Measurements from ENCODE around the gene EEFSEC.

The EEFSEC gene

DNA sequence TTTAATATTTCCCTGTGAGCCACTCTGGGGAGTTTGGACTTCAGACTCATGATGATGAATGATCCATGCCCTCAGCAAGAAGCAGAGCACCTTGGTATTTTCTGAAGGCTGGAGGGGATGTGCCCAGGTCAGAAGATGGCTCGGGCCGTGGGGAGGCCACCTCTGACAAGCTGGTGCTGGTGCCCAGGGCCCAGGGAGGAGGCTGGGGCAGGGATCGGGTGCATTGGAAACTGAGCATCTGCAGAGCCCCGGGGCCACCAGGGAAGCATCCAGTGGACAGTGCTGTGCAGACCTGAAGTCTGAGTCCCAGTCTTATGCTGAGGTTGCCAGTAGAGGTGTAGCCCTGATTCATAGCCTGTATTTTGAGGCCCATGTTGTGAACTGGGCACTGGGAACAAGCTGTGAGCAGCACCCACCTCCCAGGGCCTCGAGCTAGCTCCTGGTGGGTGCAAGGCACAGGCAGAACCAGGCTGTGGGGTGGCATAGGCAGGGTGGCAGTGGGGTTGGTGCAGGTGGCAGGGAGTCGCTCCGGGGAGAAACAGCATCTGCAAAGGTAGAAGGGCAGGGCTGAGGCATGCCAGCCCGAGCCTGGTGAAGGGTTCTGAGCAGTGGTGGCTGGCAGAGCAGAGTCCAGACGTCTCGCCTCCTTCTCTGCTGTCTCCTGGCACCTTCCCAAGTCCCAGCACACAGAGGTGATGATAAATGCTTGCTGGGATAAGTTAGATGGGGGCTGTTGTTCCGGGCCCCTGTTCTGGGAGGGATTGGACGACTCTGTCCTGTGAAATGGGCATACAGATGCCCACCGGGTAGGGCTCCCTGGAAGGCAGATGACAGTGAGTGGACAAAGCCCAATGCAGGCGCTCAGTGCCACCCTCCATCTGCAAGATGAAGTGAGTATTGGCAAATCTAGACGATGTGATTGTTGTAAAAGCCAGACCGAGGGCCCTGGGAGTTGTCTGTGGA is 302.8 kb downstream of the EEFSEC start:
- Histone ChIP-seq H3K4me3 (replicated peaks; ENCODE audit: low read depth, low read length) (no peak overlapping the region), H3K27me3 (replicated peaks; ENCODE audit: control insufficient read depth, insufficient read depth, low read length) (peaks cover 1% of the 10 kb centered on the region; the same call in 1 of the 2 replicates), H3K36me3 (ENCODE audit: control insufficient read depth, insufficient read depth, low read length) (no peaks in the 10 kb centered on the region)
- DNase-seq (ENCODE audit: extremely low read depth, insufficient read length) = no peak
- TF ChIP-seq, protein P1, sequence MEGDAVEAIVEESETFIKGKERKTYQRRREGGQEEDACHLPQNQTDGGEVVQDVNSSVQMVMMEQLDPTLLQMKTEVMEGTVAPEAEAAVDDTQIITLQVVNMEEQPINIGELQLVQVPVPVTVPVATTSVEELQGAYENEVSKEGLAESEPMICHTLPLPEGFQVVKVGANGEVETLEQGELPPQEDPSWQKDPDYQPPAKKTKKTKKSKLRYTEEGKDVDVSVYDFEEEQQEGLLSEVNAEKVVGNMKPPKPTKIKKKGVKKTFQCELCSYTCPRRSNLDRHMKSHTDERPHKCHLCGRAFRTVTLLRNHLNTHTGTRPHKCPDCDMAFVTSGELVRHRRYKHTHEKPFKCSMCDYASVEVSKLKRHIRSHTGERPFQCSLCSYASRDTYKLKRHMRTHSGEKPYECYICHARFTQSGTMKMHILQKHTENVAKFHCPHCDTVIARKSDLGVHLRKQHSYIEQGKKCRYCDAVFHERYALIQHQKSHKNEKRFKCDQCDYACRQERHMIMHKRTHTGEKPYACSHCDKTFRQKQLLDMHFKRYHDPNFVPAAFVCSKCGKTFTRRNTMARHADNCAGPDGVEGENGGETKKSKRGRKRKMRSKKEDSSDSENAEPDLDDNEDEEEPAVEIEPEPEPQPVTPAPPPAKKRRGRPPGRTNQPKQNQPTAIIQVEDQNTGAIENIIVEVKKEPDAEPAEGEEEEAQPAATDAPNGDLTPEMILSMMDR (IDR thresholded peaks at IDR 0.05; ENCODE audit: insufficient read depth, low read length, poor library complexity, severe bottlenecking) = no peak

DNA sequence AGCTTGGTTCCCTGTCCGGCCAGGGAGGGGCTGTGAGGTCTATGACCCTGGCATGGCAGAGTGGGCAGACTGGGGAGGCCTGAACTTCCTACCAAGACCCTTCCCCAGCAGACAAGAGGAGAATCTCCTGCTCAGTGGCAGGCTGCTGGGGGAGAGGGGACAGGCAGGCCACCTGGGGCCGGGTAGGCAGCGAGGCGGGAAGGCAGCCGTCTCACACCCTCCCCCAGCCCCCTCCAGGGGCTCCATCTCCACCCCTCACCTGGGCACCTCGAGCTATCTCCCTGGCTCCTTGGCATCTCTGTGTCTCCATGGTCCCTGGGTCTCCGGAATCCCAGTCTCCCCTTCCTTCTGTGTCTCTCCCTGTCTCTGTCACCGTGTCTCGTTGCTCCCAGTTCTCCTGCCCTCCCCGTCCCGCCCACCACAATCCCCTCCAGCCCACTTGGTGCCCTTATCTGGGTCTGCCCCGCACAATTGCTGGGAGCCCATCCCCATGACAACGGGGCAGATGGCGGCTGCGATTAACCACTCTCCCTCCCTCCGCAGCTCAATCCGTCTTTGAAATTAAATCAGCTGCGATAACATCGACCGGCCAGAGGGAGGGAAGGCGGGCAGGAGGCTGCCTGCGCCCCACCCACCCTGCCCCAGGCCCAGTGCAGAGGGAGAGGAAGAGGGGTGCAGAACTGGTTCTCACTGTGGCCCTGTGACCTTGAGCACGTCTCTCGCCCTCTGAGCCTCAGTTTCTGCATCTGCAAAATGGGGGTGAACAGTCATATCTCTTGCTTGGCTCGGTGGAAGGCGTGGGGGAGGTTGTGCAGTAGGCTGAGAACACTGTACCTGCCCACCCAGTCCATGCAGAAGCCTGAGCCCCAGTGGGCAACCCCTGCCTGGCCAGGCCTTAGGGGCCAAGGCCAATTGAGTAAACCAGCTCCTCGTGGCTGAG is 303.8 kb downstream of the EEFSEC start:
- TF ChIP-seq, protein P1 (IDR thresholded peaks at IDR 0.05; ENCODE audit: insufficient read depth, low read length, poor library complexity, severe bottlenecking) = no peak
- Histone ChIP-seq H3K27me3 (replicated peaks; ENCODE audit: control insufficient read depth, insufficient read depth, low read length) (peaks cover 1% of the 10 kb centered on the region; the same call in 1 of the 2 replicates), H3K36me3 (ENCODE audit: control insufficient read depth, insufficient read depth, low read length) (no peaks in the 10 kb centered on the region), H3K4me3 (replicated peaks; ENCODE audit: low read depth, low read length) (no peak overlapping the region)
- DNase-seq (ENCODE audit: extremely low read depth, insufficient read length) = no peak

DNA sequence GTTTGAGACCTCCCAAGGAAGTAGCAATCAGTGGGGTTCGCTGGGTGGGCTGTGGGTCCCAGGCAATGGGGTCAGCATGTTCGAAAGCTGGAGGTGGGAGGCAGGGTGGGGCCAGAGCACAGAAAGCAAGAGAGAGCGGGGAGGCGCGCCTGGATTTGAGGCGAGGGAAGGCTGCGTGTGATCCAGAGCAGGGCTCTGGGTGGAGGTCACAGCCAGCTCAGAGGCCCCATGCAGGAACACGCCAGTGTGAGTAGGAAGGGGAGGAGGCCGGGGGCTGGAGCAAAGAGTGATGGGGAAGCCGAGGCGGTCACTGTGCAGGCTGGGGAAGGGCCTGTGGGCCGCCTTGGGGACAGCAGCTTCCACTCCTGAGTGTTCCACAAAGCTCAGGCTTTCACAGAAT is 304.7 kb downstream of the EEFSEC start:
- Histone ChIP-seq H3K4me3 (replicated peaks; ENCODE audit: low read depth, low read length) (no peak overlapping the region), H3K36me3 (ENCODE audit: control insufficient read depth, insufficient read depth, low read length) (no peaks in the 10 kb centered on the region), H3K27me3 (replicated peaks; ENCODE audit: control insufficient read depth, insufficient read depth, low read length) (peaks cover 1% of the 10 kb centered on the region; the same call in 1 of the 2 replicates)
- DNase-seq (ENCODE audit: extremely low read depth, insufficient read length) = no peak
- TF ChIP-seq, protein P1 (IDR thresholded peaks at IDR 0.05; ENCODE audit: insufficient read depth, low read length, poor library complexity, severe bottlenecking) = no peak
